ENCODE data around the gene SPSB4. TPM values are rescaled to one million over a fixed set of nuclear protein-coding genes. Genes with fewer than 3 reads are reported as not detected.
"Not testable (repeated sequence)": the region's sequence is repeated elsewhere in the genome, so short reads cannot be mapped to it uniquely, and the experiment has no call there.

Gene SPSB4
- total RNA-seq, 1 donor from 2014 or later = 1.2 TPM

GRCh38 chr3:141115789-141116541 lies 64.8 kb downstream of the SPSB4 start:
- no peaks in the 10 kb centered on the region for H3K4me1 ChIP-seq
- H3K36me3 ChIP-seq = no peaks in the 10 kb centered on the region
- H3K4me3 ChIP-seq = no peak overlapping the region
- peak overlapping the region; percentile 55 for H3K27ac ChIP-seq
- H3K9me3 ChIP-seq = no peaks in the 10 kb centered on the region
- intact Hi-C loops (cut with DNase I) = no loop called here
- H3K27me3 ChIP-seq = no peaks in the 10 kb centered on the region
- DNase-seq (no peak), ATAC-seq (peak; percentile 61)
- TF ChIP-seq CTCF (IDR thresholded peaks at IDR 0.05) = no peak

GRCh38 chr3:141116721-141117120 lies 65.6 kb downstream of the SPSB4 start:
- intact Hi-C loops (cut with DNase I) = no loop called here
- H3K27me3 ChIP-seq = no peaks in the 10 kb centered on the region
- H3K27ac ChIP-seq = peak overlapping the region; percentile 55
- H3K4me1 ChIP-seq = no peaks in the 10 kb centered on the region
- TF ChIP-seq CTCF (IDR thresholded peaks at IDR 0.05) = no peak
- no peak for ATAC-seq
- DNase-seq = no peak
- no peaks in the 10 kb centered on the region for H3K36me3 ChIP-seq
- no peak overlapping the region for H3K4me3 ChIP-seq
- no peaks in the 10 kb centered on the region for H3K9me3 ChIP-seq

GRCh38 chr3:141117982-141118381 lies 66.8 kb downstream of the SPSB4 start:
- DNase-seq; ATAC-seq; H3K36me3 ChIP-seq; H3K4me3 ChIP-seq; intact Hi-C loops (cut with DNase I); H3K27me3 ChIP-seq; H3K9me3 ChIP-seq; H3K4me1 ChIP-seq; H3K27ac ChIP-seq: not testable (repeated sequence)

GRCh38 chr3:141122455-141123030 lies 71.4 kb downstream of the SPSB4 start:
- no peak for TF ChIP-seq CTCF (IDR thresholded peaks at IDR 0.05)
- H3K4me1 ChIP-seq = no peaks in the 10 kb centered on the region

GRCh38 chr3:141123677-141124410 lies 72.7 kb downstream of the SPSB4 start:
- Histone ChIP-seq H3K27ac (no peak overlapping the region), H3K36me3 (no peaks in the 10 kb centered on the region), H3K9me3 (no peaks in the 10 kb centered on the region), H3K4me3 (no peak overlapping the region), H3K27me3 (peaks cover 3% of the 10 kb centered on the region), H3K4me1 (no peaks in the 10 kb centered on the region)
- no peak for TF ChIP-seq CTCF (IDR thresholded peaks at IDR 0.05)
- intact Hi-C loops (cut with DNase I) = no loop called here
- ATAC-seq (no peak), DNase-seq (no peak)

More at GRCh38 chr3:141122455-141123030, 71.4 kb downstream of the SPSB4 start:
- no peak for ATAC-seq
- Histone ChIP-seq H3K4me3 (no peak overlapping the region), H3K27ac (no peak overlapping the region), H3K36me3 (no peaks in the 10 kb centered on the region), H3K27me3 (peaks cover 3% of the 10 kb centered on the region), H3K9me3 (no peaks in the 10 kb centered on the region)
- intact Hi-C loops (cut with DNase I) = no loop called here
- DNase-seq = no peak

- Histone ChIP-seq H3K36me3 (no peaks in the 10 kb centered on the region), H3K4me3 (no peak overlapping the region), H3K27ac (no peak overlapping the region), H3K27me3 (peaks cover 3% of the 10 kb centered on the region), H3K4me1 (no peaks in the 10 kb centered on the region), H3K9me3 (no peaks in the 10 kb centered on the region)
- TF ChIP-seq CTCF (IDR thresholded peaks at IDR 0.05) = no peak
- DNase-seq (no peak), ATAC-seq (no peak)
- intact Hi-C loops (cut with DNase I) = no loop called here
These were observed 73.6 kb downstream of the SPSB4 start for GRCh38 chr3:141124715-141125114.
